HAP-1 (cell line): Measurements from ENCODE around the gene ANKRD49.
A peak's percentile ranks its signal among the peaks of the same experiment; 100 is the strongest.

ENCODE experiments used
- DNase-seq, 2 experiments: peaks; one replicate each; pipeline ENCODE4 v3.0.0-alpha.2; 2016 to 2020; ENCODE audit warnings: low spot score in 2 of 2
- H3K27me3 ChIP-seq: fragments of 250-450 bp; sonication (Bioruptor Pico); 2 replicates; pipeline ENCODE4 v1.5.1; 2020; ENCODE audit warnings: low read depth, mild to moderate bottlenecking, moderate library complexity
- H3K36me3 ChIP-seq: fragments of 250-450 bp; sonication (Bioruptor Pico); replicated peaks from 2 replicates; pipeline ENCODE4 v1.5.1; 2020; ENCODE audit warnings: mild to moderate bottlenecking
- H3K4me1 ChIP-seq: fragments of 250-450 bp; sonication (Bioruptor Pico); 2 replicates; pipeline ENCODE4 v1.5.1; 2020; ENCODE audit warnings: mild to moderate bottlenecking
- H3K4me3 ChIP-seq: fragments of 250-450 bp; sonication (Bioruptor Pico); 2 replicates; pipeline ENCODE4 v1.5.1; 2020; ENCODE audit warnings: mild to moderate bottlenecking, moderate library complexity
- H3K9me3 ChIP-seq: fragments of 250-450 bp; sonication (Bioruptor Pico); 2 replicates; pipeline ENCODE4 v1.5.1; 2020; ENCODE audit warnings: mild to moderate bottlenecking, moderate library complexity
- in situ Hi-C: fragments of 300-500 bp; cut with MboI; formaldehyde crosslinking; loops from 3 replicates; pipeline ENCODE4 v1.14.3; 2020; ENCODE audit warnings: low sequenced_read_pairs, inconsistent platforms, mixed read lengths

ANKRD49 gene

DNA sequence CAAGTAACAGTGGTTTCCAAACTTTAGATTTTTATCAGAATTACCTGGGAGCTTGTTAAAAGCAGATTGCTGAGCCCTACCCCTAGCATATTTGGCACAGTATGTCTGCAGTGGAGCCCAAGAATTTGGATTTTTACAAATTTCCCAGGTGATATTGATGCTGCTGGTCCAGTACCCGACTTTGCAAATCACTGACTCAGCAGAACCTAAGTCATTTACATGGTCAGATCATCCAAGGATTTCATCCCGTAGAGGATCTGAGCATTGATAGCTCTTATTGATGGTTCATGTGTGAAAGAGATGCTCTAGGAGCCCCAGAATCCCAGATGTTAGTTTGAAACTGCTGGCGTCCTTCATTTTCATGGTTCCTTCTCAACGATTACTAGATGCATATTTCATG, 24.5 kb downstream of the ANKRD49 start:
- no peaks in the 10 kb centered on the region for H3K4me1 ChIP-seq
- in situ Hi-C loops = loop anchor here (25.0 kb wide), 1 partner anchor 631 kb away; no protein-coding TSS in a partner anchor
- no peaks in the 10 kb centered on the region for H3K9me3 ChIP-seq
- DNase-seq = no peak
- peaks cover 18% of the 10 kb centered on the region for H3K27me3 ChIP-seq
- H3K4me3 ChIP-seq = no peak overlapping the region
- no peaks in the 10 kb centered on the region for H3K36me3 ChIP-seq

- H3K4me1 ChIP-seq = no peaks in the 10 kb centered on the region
Observed at GRCh38 chr11:94519478-94520084, 25.8 kb downstream of the ANKRD49 start.

GRCh38 chr11:94521684-94522083, 27.9 kb downstream of the ANKRD49 start:
- Histone ChIP-seq H3K9me3 (no peaks in the 10 kb centered on the region), H3K4me1 (no peaks in the 10 kb centered on the region), H3K27me3 (peaks cover 13% of the 10 kb centered on the region), H3K36me3 (no peaks in the 10 kb centered on the region), H3K4me3 (no peak overlapping the region)
- DNase-seq = no peak
- in situ Hi-C loops = loop anchor here (10.0 to 25.0 kb wide), 2 partner anchors 83 to 634 kb away; no protein-coding TSS in a partner anchor

More at GRCh38 chr11:94519478-94520084, 25.8 kb downstream of the ANKRD49 start:
- Histone ChIP-seq H3K27me3 (peaks cover 18% of the 10 kb centered on the region), H3K9me3 (no peaks in the 10 kb centered on the region), H3K36me3 (no peaks in the 10 kb centered on the region), H3K4me3 (no peak overlapping the region)
- in situ Hi-C loops = loop anchor here (10.0 to 25.0 kb wide), 2 partner anchors 85 to 632 kb away; no protein-coding TSS in a partner anchor
- DNase-seq = peak; percentile 28 to 32

DNA sequence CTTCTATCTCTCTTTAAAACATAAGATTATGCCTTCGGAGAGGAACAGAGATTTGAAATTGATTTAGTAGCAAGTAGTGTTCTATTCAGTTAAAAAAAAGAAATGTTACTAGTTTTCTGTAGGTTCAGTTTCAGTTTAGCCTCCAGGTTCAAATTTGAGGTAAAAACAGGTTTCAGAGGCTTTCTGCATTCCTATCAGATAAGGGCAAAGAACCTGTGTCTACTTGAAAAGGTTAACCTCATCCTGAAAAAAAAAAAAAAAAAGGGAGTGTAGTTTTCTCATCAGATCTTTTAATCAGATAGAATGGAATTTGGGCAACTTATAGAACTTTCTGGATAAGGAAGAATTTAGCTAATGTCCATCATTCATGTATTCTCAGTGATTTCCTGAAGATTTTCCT, 30.6 kb downstream of the ANKRD49 start:
- H3K4me3 ChIP-seq = no peak overlapping the region
- H3K36me3 ChIP-seq = no peaks in the 10 kb centered on the region
- H3K9me3 ChIP-seq = no peaks in the 10 kb centered on the region
- H3K27me3 ChIP-seq = peaks cover 12% of the 10 kb centered on the region; the same call in 1 of the 2 replicates
- DNase-seq = no peak
- H3K4me1 ChIP-seq = no peaks in the 10 kb centered on the region
- in situ Hi-C loops = loop anchor here (10.0 to 25.0 kb wide), 2 partner anchors 80 to 637 kb away; no protein-coding TSS in a partner anchor

GRCh38 chr11:94525546-94526324, 32.0 kb downstream of the ANKRD49 start:
- Histone ChIP-seq H3K4me3 (no peak overlapping the region), H3K4me1 (no peaks in the 10 kb centered on the region), H3K27me3 (peaks cover 12% of the 10 kb centered on the region; the same call in 1 of the 2 replicates), H3K36me3 (no peaks in the 10 kb centered on the region), H3K9me3 (no peaks in the 10 kb centered on the region)
- DNase-seq = peak; percentile 18 to 67
- in situ Hi-C loops = loop anchor here (10.0 kb wide), 1 partner anchor 79 kb away; no protein-coding TSS in a partner anchor

DNA sequence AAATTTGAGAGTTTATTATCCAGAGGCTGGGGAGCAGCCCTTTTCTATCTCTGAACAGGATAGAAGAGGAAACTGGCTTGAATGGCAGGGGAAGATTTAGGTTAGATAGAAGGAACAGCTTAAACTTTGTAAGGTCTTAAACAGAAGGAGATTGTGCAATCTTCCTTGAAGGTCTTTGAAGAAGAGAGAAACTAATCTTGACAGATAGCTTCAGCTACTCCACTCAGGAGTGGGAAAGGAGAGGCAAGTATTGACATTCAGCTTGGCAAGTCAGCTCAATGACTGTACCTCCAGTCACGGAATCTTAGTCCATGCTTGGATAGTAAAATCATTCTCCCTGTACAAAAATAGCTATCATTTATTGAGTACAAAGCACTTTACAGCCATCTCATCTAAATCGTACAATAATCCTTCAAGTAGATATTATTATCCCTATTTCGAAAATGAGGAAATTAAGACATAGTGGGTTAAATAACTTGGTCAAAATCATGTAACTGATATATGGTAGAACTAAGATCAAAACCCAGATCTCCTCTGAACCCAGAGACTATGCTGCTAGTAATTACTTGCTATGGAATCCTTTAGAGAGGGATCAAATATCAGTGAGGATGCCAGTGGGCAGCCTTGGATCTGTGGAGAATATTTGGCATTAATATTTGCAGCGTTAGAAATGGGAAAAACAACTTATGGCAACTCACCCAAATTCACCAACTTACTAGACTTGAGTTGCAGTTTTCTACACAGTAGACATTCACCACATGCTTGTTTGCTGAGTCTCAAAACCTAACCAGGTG, 33.1 kb downstream of the ANKRD49 start:
- H3K36me3 ChIP-seq = no peaks in the 10 kb centered on the region
- DNase-seq = no peak
- no peaks in the 10 kb centered on the region for H3K4me1 ChIP-seq
- H3K9me3 ChIP-seq = no peaks in the 10 kb centered on the region
- in situ Hi-C loops = loop anchor here (10.0 kb wide), 1 partner anchor 78 kb away; no protein-coding TSS in a partner anchor
- H3K27me3 ChIP-seq = peaks cover 12% of the 10 kb centered on the region; the same call in 1 of the 2 replicates
- no peak overlapping the region for H3K4me3 ChIP-seq

- DNase-seq = no peak
- Histone ChIP-seq H3K4me3 (no peak overlapping the region), H3K4me1 (no peaks in the 10 kb centered on the region), H3K36me3 (no peaks in the 10 kb centered on the region), H3K9me3 (no peaks in the 10 kb centered on the region), H3K27me3 (peaks cover 17% of the 10 kb centered on the region)
- in situ Hi-C loops = loop anchor here (10.0 kb wide), 1 partner anchor 76 kb away; no protein-coding TSS in a partner anchor
Observed at GRCh38 chr11:94528551-94528950, 34.8 kb downstream of the ANKRD49 start.

DNA sequence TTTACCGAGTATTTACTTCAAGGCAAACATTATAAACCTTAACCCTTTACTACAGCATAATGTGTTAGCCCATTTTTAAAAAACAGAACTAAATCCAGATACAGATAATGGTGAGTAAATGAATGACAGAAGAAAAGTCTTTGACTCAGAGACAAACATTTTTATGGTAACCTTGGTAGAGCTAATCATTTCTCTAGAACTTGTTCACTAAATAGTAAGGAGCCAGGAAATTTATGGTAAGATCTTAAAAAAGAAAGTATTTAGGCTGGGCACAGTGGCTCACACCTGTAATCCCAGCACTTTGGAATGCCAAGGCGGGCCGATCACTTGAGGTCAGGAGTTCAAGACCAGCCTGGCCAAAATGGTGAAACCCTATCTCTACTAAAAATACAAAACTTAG, 38.4 kb downstream of the ANKRD49 start:
- DNase-seq = no peak
- in situ Hi-C loops = no loop called here

DNA sequence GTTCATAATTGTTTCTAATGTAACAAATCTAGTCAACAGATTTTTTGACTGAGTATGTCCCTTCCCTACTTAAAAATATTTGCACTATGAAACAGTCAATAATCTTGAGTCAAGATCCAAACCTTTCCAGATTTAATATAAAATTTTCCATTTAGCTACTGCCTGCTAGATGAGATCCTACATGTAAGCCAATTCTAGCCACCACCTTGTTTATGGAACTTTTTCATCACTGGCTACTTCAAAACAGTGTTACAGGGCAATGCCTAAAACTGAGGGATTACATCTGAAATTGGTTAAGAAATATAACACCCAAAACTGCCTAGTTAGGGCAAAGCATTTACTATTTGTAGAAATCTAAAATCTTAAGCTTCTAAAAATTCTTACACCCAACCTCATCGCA, 39.4 kb downstream of the ANKRD49 start:
- no peak for DNase-seq
- in situ Hi-C loops = no loop called here
- peaks cover 16% of the 10 kb centered on the region for H3K27me3 ChIP-seq

More for the DNA sequence above, 38.4 kb downstream of the ANKRD49 start:
- H3K27me3 ChIP-seq = peaks cover 17% of the 10 kb centered on the region
- H3K36me3 ChIP-seq = no peaks in the 10 kb centered on the region
- no peaks in the 10 kb centered on the region for H3K4me1 ChIP-seq
- H3K4me3 ChIP-seq = no peak overlapping the region
- H3K9me3 ChIP-seq = no peaks in the 10 kb centered on the region

DNA sequence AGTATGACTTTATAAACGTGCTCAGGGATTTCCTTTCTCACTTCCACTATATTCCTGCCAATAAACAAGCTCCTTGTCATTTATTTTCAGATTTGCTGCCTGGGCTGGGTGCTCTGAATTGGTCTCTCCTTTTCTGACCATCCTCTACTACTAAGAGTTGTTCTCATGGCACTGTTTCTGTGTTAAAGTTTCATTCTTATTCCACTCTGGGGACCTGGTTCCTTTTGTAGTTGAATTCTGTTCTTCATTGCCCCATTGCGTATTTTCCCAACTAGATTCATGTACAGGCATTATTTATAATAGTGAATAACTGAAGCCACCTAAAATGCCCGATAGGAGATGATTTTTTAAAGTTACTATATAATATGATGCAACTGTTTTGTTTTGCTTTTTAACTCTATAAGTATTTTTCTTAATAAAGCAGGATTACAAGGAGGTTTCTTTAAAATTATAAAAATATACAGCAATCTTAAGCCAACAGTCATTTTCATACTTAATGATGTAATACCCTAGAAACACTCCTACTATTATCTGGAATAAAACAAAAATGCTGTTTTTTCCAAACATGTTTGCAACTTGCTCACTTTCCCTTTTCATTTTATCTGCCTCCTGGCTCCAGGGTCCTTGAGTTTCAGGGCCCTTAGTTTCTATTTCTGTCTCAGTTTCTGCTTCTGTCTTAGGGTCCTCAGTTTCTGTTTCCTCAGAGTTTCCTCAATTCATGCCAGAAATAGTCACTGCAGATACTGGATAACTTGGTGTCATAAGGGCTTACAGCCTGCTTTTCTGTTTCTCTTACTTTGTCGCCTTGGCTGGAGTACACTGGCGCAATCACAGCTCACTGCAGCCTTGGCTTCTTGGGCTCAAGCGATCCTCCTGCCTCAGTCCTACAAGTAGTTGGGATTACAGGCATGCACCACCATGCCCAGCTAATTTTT, 40.2 kb downstream of the ANKRD49 start:
- no peaks in the 10 kb centered on the region for H3K9me3 ChIP-seq
- H3K36me3 ChIP-seq = no peaks in the 10 kb centered on the region
- in situ Hi-C loops = no loop called here
- H3K27me3 ChIP-seq = peaks cover 16% of the 10 kb centered on the region
- no peaks in the 10 kb centered on the region for H3K4me1 ChIP-seq
- DNase-seq = no peak
- H3K4me3 ChIP-seq = no peak overlapping the region

More for the DNA sequence above, 39.4 kb downstream of the ANKRD49 start:
- Histone ChIP-seq H3K9me3 (no peaks in the 10 kb centered on the region), H3K36me3 (no peaks in the 10 kb centered on the region), H3K4me3 (no peak overlapping the region), H3K4me1 (no peaks in the 10 kb centered on the region)

DNA sequence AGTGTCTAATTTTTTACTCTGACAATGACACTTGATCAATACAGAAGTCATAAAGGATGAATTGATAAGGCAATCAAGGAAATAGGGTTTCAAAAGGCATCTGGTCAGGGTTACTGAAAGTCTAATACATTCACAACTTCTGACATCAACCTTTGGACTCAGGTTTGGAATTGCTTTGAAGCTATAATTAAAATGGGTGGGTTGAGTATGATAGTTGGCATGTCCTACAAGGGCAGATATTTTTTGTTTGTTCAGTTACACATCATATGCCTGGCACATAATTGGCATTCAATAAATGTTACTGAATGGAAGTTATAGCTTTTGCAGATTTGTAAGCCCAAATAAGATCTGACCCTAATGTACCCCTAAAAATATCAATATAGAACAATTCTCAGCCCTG, 42.6 kb downstream of the ANKRD49 start:
- Histone ChIP-seq H3K9me3 (no peaks in the 10 kb centered on the region), H3K27me3 (peaks cover 16% of the 10 kb centered on the region), H3K4me1 (no peaks in the 10 kb centered on the region), H3K36me3 (no peaks in the 10 kb centered on the region), H3K4me3 (no peak overlapping the region)
- in situ Hi-C loops = no loop called here
- no peak for DNase-seq

DNA sequence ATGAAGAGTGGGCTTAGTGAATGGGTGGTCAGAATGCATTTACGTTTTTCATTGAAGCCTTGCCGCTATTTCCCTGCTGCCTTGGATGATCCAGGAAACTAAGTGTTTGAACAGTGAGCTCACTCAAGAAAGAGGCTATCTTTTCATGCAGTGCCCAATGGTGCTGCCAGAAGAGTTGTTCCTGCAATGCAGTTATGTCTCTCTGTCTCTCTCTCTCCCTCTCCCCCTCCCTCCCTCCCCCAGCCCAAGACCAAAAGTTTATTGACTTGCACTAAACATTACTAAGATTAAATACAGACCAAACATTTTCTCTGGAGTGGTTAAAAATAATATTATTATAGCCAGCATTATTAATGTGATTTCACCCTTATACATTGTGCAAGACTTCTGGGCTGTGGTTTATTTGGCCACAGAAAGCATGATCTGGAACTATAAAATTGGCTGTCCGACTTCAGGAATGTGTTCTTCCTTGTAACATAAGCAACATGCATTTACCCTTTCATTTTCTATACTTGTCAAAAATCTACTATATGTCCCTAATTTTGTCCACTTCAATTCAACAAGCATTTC, 43.3 kb downstream of the ANKRD49 start:
- Histone ChIP-seq H3K4me1 (no peaks in the 10 kb centered on the region), H3K4me3 (no peak overlapping the region), H3K27me3 (peaks cover 16% of the 10 kb centered on the region), H3K9me3 (no peaks in the 10 kb centered on the region), H3K36me3 (no peaks in the 10 kb centered on the region)
- DNase-seq = no peak
- in situ Hi-C loops = no loop called here
